ENCODE data around the gene ROR2.

DNA sequence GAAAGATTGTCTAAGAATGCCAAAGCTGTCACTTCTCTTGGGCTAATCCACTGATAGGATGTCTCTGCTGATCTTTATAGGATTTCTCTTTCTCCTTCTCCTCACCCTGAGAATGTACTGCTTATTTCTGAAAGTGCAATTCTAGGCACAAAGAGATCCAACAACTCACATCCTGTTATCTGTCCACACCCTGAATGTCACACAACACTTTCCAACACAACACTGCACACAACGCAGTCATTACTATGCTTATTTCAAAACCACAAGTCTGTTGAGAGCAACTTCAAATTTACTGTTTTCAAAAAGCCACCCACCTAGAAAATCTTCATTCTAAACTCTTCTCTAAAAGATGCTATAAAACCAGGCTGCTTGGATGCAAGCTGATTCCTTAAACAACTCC is 215.0 kb downstream of the ROR2 start:
- no peak for TF ChIP-seq EZH2 (IDR thresholded peaks at IDR 0.05; ENCODE audit: insufficient read depth, poor library complexity, severe bottlenecking)
- no peak for TF ChIP-seq EZH2phosphoT487 (IDR thresholded peaks at IDR 0.05; ENCODE audit: insufficient read depth, low read depth)

Data from GM23248 (cell line).